Thyroid gland (tissue), 4 donors: ENCODE results near the gene TMEM271. TPM values are rescaled to one million over a fixed set of nuclear protein-coding genes. Genes with fewer than 3 reads are reported as not detected.

Experiments used
- DNase-seq, 2 donors: peaks; one replicate each; pipeline ENCODE4 v3.0.0-alpha.2; 2019
- H3K27ac ChIP-seq, 3 donors: fragments of 200-600 bp; sonication (generic); 1 replicate in 2 of 3; 2 replicates in 1 of 3; pipeline ENCODE4 v1.5.1; 2016 to 2019; ENCODE audit warnings: mild to moderate bottlenecking in 1 of 3, moderate library complexity in 1 of 3
- H3K27me3 ChIP-seq: fragments of 200-600 bp; sonication (generic); one replicate; pipeline ENCODE4 v1.5.1; 2019
- H3K36me3 ChIP-seq, 2 donors: fragments of 200-600 bp; sonication (generic); one replicate each; pipeline ENCODE4 v1.5.1; 2016 to 2019
- H3K4me1 ChIP-seq, 2 donors: fragments of 200-600 bp; sonication (generic); one replicate each; pipeline ENCODE4 v1.5.1; 2017 to 2019
- H3K4me3 ChIP-seq, 3 donors: fragments of 200-600 bp; sonication (generic); replicated peaks in 1 of 3; 1 replicate in 2 of 3; 2 replicates in 1 of 3; pipeline ENCODE4 v1.5.1; 2016; ENCODE audit warnings: mild to moderate bottlenecking in 1 of 3
- H3K9me3 ChIP-seq: fragments of 200-600 bp; sonication (generic); one replicate; pipeline ENCODE4 v1.5.1; 2017
- POLR2A ChIP-seq, 2 donors: fragments of 450-650 bp; IDR thresholded peaks; one replicate each; pipeline ENCODE4 v1.6.1; 2017; ENCODE audit warnings: antibody characterized with exemption in 2 of 2, mild to moderate bottlenecking in 2 of 2, moderate library complexity in 1 of 2
- WGBS, 2 donors: methylation state at CpG; one replicate each; pipeline ENCODE4 v1.1.5; 2017; 5-methylcytosine and 5-hydroxymethylcytosine counted together
- intact Hi-C: fragments of 100-400 bp; cut with DNase I; formaldehyde crosslinking; loops from one replicate; pipeline ENCODE4 v1.15.1; 2023
- total RNA-seq, 4 donors: library from RNA; depleted of rRNA; stranded (reverse); fragments of >200 nt; gene quantifications; one replicate each; pipeline ENCODE4 v1.2.3, GENCODE V29; 2016
- TF ChIP-seq, protein P1 (sequence below), 6 experiments: fragments of 200-600 bp in 3 of 6; fragments of 450-650 bp in 3 of 6; sonication (generic) in 3 of 6; IDR thresholded peaks; one replicate each; pipeline ENCODE4 v1.5.1; 2016 to 2019; ENCODE audit warnings: antibody characterized with exemption in 6 of 6, mild to moderate bottlenecking in 2 of 6, inconsistent platforms in 1 of 6, moderate library complexity in 1 of 6

Gene TMEM271
- total RNA-seq, 4 donors from 2014 or later: not detected

DNA sequence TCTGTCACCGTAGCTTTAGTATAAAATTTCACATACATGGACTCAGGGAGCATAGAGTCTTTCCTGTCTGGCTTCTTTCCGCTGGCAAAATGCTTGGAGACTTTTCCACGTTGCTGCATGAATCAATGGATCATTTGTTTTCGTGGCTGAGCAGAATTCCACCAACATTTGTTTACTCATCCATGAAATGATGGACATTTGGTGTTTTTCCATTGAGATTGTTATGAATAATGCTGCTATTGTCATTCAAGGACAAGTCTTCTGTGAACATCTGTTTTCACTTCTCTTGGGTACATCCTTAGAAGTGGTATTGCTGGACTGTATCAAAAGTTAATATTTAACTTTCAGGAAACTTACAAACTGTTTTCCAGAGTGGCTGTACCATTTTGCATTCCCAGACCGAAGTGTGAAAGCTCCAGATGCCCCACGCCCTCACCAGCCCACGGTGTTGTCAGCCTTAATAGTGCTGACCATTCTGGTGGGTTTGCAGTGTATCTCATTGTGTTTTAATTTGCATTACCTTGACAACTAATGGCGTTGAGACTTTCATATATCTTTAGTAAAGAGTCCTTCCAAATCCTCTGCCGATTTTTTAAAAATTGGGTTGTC, 5.8 kb upstream of the TMEM271 start:
- DNase-seq: no peak
- Histone ChIP-seq H3K27me3 (no peaks in the 10 kb centered on the region), H3K9me3 (no peaks in the 10 kb centered on the region), H3K27ac (no peak overlapping the region), H3K4me1 (no peaks in the 10 kb centered on the region), H3K4me3 (no peak overlapping the region), H3K36me3 (no peaks in the 10 kb centered on the region)
- no peak for TF ChIP-seq POLR2A (IDR thresholded peaks at IDR 0.05)
- 71 to 74% methylated on average over 9 of the region's 9 CpGs for WGBS, 2 donors
- intact Hi-C loops: no loop called here

DNA sequence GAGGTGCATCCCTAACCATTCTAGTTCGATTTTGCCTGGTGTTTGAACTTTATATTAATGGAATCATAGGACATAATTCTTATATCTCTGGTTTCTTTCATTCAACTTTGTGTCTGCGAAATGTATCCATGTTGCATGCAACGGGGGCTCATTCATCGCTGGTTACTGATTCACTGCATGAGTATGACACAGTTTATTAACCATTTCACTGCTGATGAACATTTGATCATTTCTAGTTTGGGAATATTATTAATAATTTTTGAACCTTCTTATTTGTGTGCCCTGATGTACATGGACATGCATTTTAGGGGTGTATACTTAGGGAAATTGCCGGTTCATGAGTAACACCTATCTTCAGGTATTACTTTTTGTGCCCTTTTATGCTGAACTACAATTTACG, 5.1 kb upstream of the TMEM271 start:
- no peak overlapping the region for H3K4me3 ChIP-seq

DNA sequence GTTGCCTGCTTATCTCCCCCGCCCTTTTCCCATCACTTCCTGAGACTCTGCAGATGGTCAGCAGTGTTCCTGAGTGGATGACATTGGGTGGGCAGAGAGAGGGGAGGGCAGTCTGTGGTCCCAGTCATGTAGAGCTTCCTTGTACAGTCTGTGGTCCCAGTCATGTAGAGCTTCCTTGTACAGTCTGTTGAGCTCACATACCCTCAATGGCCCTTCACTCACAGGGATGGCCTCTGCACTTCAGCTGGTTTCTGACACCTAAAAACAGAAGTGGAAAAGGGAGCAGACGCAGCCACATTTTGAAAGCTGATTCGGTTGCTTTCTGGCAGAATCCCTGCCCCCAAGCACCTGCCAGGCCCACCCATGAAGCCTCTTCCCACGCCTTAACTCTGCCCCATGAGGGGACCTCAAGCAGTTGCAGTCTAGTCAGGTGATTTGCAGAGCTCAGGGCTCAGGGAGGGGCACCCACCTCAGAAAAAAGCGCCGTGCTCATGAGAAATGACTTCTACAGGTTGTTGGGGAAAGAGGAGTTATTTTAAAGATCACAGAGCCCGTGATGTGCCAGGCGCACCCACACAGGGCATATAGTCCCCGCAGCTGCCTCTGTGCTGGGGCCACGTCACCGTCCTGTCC, 3.6 kb upstream of the TMEM271 start:
- Histone ChIP-seq H3K27ac (no peak overlapping the region), H3K36me3 (no peaks in the 10 kb centered on the region), H3K4me1 (peaks cover 0 to 6% of the 10 kb centered on the region in 2 donors), H3K27me3 (peaks cover 3% of the 10 kb centered on the region), H3K9me3 (no peaks in the 10 kb centered on the region), H3K4me3 (no peak overlapping the region)
- intact Hi-C loops: no loop called here
- TF ChIP-seq POLR2A (IDR thresholded peaks at IDR 0.05): no peak
- TF ChIP-seq, protein P1, sequence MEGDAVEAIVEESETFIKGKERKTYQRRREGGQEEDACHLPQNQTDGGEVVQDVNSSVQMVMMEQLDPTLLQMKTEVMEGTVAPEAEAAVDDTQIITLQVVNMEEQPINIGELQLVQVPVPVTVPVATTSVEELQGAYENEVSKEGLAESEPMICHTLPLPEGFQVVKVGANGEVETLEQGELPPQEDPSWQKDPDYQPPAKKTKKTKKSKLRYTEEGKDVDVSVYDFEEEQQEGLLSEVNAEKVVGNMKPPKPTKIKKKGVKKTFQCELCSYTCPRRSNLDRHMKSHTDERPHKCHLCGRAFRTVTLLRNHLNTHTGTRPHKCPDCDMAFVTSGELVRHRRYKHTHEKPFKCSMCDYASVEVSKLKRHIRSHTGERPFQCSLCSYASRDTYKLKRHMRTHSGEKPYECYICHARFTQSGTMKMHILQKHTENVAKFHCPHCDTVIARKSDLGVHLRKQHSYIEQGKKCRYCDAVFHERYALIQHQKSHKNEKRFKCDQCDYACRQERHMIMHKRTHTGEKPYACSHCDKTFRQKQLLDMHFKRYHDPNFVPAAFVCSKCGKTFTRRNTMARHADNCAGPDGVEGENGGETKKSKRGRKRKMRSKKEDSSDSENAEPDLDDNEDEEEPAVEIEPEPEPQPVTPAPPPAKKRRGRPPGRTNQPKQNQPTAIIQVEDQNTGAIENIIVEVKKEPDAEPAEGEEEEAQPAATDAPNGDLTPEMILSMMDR (IDR thresholded peaks at IDR 0.05): no peak
- 43 to 46% methylated on average over 11 of the region's 11 CpGs for WGBS, 2 donors
- DNase-seq: no peak

More for the DNA sequence above, 5.1 kb upstream of the TMEM271 start:
- H3K27ac ChIP-seq: no peak overlapping the region
- no peaks in the 10 kb centered on the region for H3K27me3 ChIP-seq
- 70 to 75% methylated on average over 6 of the region's 6 CpGs for WGBS, 2 donors
- H3K9me3 ChIP-seq: no peaks in the 10 kb centered on the region
- intact Hi-C loops: no loop called here
- H3K36me3 ChIP-seq: no peaks in the 10 kb centered on the region
- no peak for TF ChIP-seq POLR2A (IDR thresholded peaks at IDR 0.05)
- TF ChIP-seq, protein P1 (IDR thresholded peaks at IDR 0.05): no peak
- DNase-seq: no peak
- H3K4me1 ChIP-seq: no peaks in the 10 kb centered on the region

DNA sequence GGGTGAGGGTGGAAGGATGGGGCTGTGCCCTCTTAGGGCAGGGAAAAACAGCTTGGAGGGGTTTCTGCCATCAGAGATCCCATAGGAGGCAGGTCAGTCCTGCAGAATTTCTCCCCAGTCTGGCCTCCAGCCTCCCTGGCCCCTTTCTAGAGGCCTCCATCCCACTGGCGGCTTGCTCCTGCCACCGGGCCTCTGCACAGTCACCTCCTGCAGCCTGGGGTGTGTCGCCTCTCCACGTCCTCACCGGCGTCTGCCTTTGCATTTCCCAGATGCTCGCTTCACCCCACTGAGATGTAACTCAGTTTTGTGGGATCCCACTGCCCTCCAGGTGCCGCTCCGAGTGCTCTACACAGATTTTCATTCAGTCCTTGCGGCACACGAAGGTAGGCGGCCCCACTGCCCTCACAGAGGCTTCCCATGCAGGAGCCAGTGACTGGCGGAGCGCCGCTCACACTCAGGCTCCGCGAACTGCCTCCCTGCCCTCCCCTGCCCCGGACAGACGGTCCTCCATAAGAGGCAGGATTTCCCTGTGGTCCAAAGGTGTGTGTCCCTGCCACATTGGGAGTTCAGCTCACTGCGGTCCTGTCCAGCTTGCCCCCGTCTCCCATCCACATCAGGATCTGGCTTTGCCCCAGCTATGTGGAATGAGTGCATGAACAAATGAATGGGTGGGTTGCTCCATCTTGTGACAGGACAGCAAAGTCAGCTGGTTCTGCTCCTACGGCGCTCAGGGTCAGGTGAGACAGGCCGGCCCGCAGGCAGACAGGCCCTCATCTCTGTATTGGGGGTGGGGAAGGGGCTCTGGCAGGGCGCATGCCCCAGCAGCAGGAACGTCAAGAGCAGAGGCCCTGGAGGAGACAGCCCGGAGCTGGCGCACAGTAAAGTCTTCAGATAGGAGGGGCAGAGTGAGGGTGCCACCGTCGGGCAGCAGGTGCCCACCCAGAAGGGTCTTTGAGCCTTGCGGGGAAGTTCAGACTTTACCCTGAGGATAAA, 2.7 kb upstream of the TMEM271 start:
- H3K27ac ChIP-seq: no peak overlapping the region
- TF ChIP-seq POLR2A (IDR thresholded peaks at IDR 0.05): no peak
- TF ChIP-seq, protein P1 (IDR thresholded peaks at IDR 0.05): no peak
- no peaks in the 10 kb centered on the region for H3K9me3 ChIP-seq
- DNase-seq: no peak
- peaks cover 12% of the 10 kb centered on the region for H3K27me3 ChIP-seq
- H3K36me3 ChIP-seq: no peaks in the 10 kb centered on the region
- intact Hi-C loops: no loop called here
- peaks cover 0 to 9% of the 10 kb centered on the region in 2 donors for H3K4me1 ChIP-seq
- 15 to 27% methylated on average over 19 to 28 of the region's 32 CpGs for WGBS, 2 donors
- H3K4me3 ChIP-seq: no peak overlapping the region

DNA sequence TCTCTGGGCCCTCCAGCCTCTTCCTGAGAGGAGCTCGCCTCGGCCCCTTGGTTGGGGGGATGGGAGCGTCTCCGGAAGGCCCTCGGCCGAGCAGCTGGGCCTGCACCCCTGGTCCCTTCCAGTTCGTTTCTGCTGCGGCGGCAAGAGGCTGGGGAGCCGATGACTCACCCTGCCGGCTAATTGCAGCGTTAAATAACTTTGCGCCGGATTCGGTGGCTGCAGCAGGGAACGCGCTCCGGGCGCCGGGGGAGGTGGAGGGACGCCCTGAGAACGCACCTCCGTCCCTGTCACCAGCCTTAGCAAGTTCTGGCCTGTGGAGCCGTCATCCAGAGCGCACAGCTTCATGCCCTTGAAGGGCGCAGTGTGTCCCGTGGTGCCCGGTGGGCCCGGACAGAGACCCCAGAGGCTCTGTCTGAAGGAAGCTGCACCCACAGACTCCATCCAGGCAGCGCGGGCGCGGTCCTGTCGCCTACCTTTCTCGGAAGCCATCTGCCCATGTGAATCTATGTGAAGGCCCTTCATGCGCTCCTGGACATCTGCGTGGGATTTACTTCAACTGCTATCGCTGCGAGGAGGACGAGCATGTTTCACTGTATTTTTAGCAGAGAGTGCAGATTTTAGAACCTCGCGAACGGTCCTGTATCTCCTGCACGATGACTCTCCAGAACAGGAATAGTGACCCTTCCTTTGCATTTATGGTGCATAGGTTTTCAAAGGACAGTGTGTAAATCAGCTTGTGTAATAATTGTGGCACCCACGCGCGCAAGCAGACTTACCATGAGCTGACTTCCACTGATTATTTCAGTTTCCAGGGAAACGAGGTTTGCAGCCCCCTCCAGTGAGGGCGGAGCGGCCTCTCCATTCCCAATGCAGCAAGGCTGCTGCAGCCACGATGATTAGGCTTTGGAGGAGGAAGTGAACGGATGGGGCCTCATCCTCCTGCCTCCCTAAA, 1.7 kb upstream of the TMEM271 start:
- no peaks in the 10 kb centered on the region for H3K9me3 ChIP-seq
- no peak for TF ChIP-seq POLR2A (IDR thresholded peaks at IDR 0.05)
- TF ChIP-seq, protein P1 (IDR thresholded peaks at IDR 0.05): no peak
- H3K27me3 ChIP-seq: peaks cover 16% of the 10 kb centered on the region
- peaks cover 0 to 9% of the 10 kb centered on the region in 2 donors for H3K4me1 ChIP-seq
- H3K36me3 ChIP-seq: no peaks in the 10 kb centered on the region
- H3K27ac ChIP-seq: no peak overlapping the region
- no peak overlapping the region for H3K4me3 ChIP-seq
- intact Hi-C loops: no loop called here
- 4 to 5% methylated on average over 21 to 37 of the region's 52 CpGs for WGBS, 2 donors
- DNase-seq: no peak
